Measurements from ENCODE around the gene TTYH1. TPM values are rescaled to one million over a fixed set of nuclear protein-coding genes. Genes with fewer than 3 reads are reported as not detected.
"Not testable (repeated sequence)": the region's sequence is repeated elsewhere in the genome, so short reads cannot be mapped to it uniquely, and the experiment has no call there.

Gene TTYH1
- total RNA-seq, 2 donors from 2014 or later, result 0.47 to 2.4 TPM

- no peak for DNase-seq
- H3K27ac ChIP-seq, result no peak overlapping the region
Observed at GRCh38 chr19:54373781-54374631, 41.3 kb upstream of the TTYH1 start.

GRCh38 chr19:54375181-54375938 lies 39.9 kb upstream of the TTYH1 start:
- H3K4me1 ChIP-seq; DNase-seq; H3K9me3 ChIP-seq; H3K9ac ChIP-seq (ENCODE audit: low read depth in 2 of 2, low read length in 2 of 2); H3K27me3 ChIP-seq; H3K27ac ChIP-seq; intact Hi-C loops (cut with DNase I); H3K4me3 ChIP-seq; H3K36me3 ChIP-seq: not testable (repeated sequence)

More at GRCh38 chr19:54373781-54374631, 41.3 kb upstream of the TTYH1 start:
- Histone ChIP-seq H3K4me3 (no peak overlapping the region), H3K9ac (ENCODE audit: low read depth in 2 of 2, low read length in 2 of 2) (no peak overlapping the region), H3K9me3 (no peaks in the 10 kb centered on the region), H3K4me1 (no peaks in the 10 kb centered on the region), H3K36me3 (no peaks in the 10 kb centered on the region), H3K27me3 (no peaks in the 10 kb centered on the region)
- no peak for TF ChIP-seq CTCF (IDR thresholded peaks at IDR 0.05)
- intact Hi-C loops (cut with DNase I), result no loop called here

- no peak for TF ChIP-seq CTCF (IDR thresholded peaks at IDR 0.05)
Observed at GRCh38 chr19:54376610-54377285, 38.5 kb upstream of the TTYH1 start.

GRCh38 chr19:54379187-54379678 lies 36.0 kb upstream of the TTYH1 start:
- Histone ChIP-seq H3K27me3 (no peaks in the 10 kb centered on the region), H3K27ac (no peak overlapping the region), H3K4me1 (no peaks in the 10 kb centered on the region), H3K9ac (ENCODE audit: low read depth in 2 of 2, low read length in 2 of 2) (no peak overlapping the region), H3K4me3 (no peak overlapping the region), H3K36me3 (no peaks in the 10 kb centered on the region), H3K9me3 (no peaks in the 10 kb centered on the region)
- DNase-seq, result no peak
- no peak for TF ChIP-seq CTCF (IDR thresholded peaks at IDR 0.05)
- intact Hi-C loops (cut with DNase I), result no loop called here

More at GRCh38 chr19:54376610-54377285, 38.5 kb upstream of the TTYH1 start:
- intact Hi-C loops (cut with DNase I), result no loop called here
- Histone ChIP-seq H3K4me1 (no peaks in the 10 kb centered on the region), H3K36me3 (no peaks in the 10 kb centered on the region), H3K27ac (no peak overlapping the region), H3K9me3 (no peaks in the 10 kb centered on the region), H3K9ac (ENCODE audit: low read depth in 2 of 2, low read length in 2 of 2) (no peak overlapping the region), H3K27me3 (no peaks in the 10 kb centered on the region), H3K4me3 (no peak overlapping the region)
- no peak for DNase-seq

- H3K27ac ChIP-seq, result no peak overlapping the region
- no peak overlapping the region for H3K4me3 ChIP-seq
- intact Hi-C loops (cut with DNase I), result no loop called here
- TF ChIP-seq CTCF (IDR thresholded peaks at IDR 0.05), result no peak
- H3K4me1 ChIP-seq, result no peaks in the 10 kb centered on the region
- no peak for DNase-seq
- H3K9ac ChIP-seq (ENCODE audit: low read depth in 2 of 2, low read length in 2 of 2), result no peak overlapping the region
- no peaks in the 10 kb centered on the region for H3K36me3 ChIP-seq
- no peaks in the 10 kb centered on the region for H3K9me3 ChIP-seq
- no peaks in the 10 kb centered on the region for H3K27me3 ChIP-seq
Observed at GRCh38 chr19:54380897-54381296, 34.4 kb upstream of the TTYH1 start.

GRCh38 chr19:54382041-54382440 lies 33.2 kb upstream of the TTYH1 start:
- H3K9ac ChIP-seq (ENCODE audit: low read depth in 2 of 2, low read length in 2 of 2); H3K27ac ChIP-seq; H3K4me1 ChIP-seq; H3K4me3 ChIP-seq; H3K27me3 ChIP-seq; intact Hi-C loops (cut with DNase I); H3K9me3 ChIP-seq; DNase-seq; H3K36me3 ChIP-seq: not testable (repeated sequence)

All from colonic mucosa (tissue), 4 donors.